HG03521 (cell line): ENCODE measurements around the gene DPPA4.

Experiments used
- ATAC-seq: cut with Tn5 transposase; IDR thresholded peaks from one replicate; pipeline ENCODE4 v1.9.1; 2021; ENCODE audit warnings: mild to moderate bottlenecking, moderate library complexity; ENCODE audit not compliant: unreplicated experiment

Gene DPPA4

DNA sequence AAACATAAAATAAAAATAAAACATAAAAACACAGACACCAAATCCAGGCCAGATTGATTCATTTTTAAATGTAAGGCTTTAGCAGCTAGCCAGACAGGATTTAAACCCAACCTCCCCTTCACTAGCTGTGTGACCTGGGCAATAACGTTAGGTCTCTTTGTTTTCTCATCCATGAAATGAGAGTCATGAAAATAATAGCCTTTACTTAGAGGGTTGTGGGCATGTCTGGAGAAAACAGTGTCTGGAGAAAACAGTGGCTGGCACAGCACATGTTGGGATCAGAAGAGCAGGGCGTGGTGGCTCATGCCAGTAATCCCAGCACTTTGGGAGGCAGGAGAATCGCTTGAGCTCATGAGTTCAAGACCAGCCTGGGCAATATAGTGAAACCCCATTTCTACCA lies 1.9 kb upstream of the DPPA4 start:
- ATAC-seq = no peak

DNA sequence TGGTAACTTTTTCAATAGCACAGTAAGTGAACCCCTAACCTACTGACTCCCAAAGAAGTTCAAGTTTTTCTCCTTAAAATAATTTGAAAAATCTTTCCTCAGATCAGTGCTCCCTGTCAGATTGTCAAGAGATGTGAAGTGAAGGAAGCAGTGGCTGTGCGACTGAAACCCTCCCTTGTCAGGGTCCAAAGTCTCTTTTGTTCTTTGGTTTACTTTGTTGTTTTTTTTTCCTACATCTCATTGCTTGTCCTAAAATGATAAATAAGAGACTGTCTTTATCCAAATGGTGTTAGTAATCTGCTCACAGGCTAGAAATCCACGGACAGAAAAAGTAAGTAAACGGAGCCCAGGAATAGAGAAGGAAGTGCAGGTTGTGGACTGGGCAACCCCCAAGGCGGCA lies 976 bp upstream of the DPPA4 start:
- no peak for ATAC-seq

- no peak for ATAC-seq
Measured at GRCh38 chr3:109336291-109336861, 970 bp downstream of the DPPA4 start.

GRCh38 chr3:109334572-109334971 lies 2.8 kb downstream of the DPPA4 start:
- no peak for ATAC-seq

DNA sequence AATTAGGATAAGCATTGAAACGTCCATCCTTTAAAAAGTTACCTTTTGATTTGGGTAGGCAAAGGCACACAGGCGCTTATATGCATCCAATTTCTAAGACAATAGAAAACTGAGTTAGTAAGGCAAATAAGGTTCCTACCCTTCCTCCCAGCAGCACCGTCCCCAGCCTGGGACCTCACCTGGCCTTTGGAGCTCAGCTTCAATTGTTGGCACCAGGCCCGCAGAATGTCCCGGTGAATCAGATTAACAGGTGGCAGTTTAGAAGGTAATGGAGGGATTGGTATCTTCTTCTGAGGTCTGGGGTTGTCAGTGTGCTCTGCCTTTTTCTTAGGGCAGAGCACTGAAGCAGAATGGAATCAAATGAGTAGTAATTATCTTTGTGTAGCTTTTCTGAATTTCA lies 5.7 kb downstream of the DPPA4 start:
- no peak for ATAC-seq

GRCh38 chr3:109330405-109330804 lies 6.9 kb downstream of the DPPA4 start:
- ATAC-seq = no peak

DNA sequence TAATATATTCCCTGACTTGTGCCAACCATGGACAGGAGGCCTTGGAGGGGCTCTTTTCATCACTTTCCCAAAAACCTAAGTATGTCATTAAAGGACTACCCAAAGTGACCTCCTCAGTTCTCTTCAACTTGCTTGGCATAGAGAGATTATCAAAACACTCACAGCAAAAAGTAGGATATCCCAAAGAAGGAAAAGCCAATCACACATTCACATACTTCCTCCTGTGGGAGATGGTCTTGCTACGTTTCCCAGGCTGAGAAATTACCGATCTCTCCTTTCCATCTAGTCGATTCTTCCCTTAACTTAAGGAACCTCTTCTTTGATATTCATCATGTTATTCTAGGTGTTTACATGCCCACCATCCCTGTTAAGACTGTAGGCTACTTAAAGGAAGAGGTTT lies 9.1 kb downstream of the DPPA4 start:
- ATAC-seq = no peak

DNA sequence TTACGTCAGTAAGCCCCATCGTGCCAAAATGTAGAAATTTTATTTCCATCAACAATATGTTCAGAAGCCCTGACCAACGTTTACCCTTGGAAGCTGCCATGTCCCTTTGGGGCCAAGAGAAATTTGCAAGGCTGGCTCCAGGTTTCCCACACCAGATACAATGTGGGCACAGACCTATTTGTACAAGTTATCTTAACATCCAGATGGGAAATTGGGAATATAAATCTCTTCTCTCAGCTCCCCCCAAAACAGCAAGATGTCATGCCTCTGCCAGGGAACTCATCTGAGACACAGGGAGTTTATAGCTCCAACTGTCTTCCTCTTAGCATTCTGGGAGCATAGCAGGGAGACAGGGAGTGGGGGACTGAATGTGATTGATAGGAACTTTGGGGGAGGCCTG lies 11.7 kb downstream of the DPPA4 start:
- ATAC-seq = no peak

DNA sequence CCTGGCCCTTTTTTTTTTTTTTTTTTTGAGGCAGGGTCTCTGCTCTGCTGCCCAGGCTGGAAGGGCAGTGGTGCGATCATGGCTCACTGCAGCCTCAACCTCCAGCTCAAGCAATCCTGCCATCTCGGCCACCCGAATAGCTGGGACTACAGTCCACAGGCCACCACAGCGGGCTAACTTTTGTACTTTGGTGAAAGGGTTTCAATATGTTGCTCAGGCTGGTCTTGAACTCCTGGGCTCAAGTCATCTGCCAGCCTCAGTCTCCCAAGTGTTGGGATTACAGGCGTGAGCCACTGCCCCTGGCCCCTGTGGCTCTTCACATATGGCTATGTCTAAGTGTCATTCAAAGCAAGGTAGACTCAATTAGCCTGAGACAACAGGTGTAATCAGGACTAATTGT lies 12.2 kb downstream of the DPPA4 start:
- ATAC-seq = no peak

GRCh38 chr3:109316162-109316730 lies 21.1 kb downstream of the DPPA4 start, which contains the start of gene DPPA2:
Gene DPPA2, minus strand, starts transcription at chr3:109316517. Its CDS starts 1,975 bp downstream, at chr3:109314542.
- no peak for ATAC-seq

DNA sequence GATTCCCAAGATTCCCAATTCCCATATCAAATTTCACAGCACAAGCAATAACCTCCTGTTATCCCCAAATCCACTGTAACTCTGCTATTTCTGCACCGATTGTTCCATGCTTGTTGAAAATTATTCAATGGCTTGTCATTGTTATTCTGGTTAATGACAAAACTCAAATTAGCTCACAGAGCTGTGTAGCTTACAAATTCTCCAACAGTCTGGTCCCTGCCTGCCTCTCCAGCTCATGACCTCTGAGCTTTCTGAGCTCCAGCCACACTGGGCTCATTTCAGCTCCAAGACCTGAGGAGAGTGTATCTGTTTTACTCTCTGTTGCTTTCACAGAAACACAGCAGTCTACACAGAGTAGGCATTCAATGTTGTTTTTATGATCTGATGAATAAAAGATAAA lies 24.3 kb downstream of the DPPA4 start:
- ATAC-seq = no peak

GRCh38 chr3:109297496-109297895 lies 39.9 kb downstream of the DPPA4 start:
- no peak for ATAC-seq

GRCh38 chr3:109284071-109284470 lies 53.3 kb downstream of the DPPA4 start:
- ATAC-seq = no peak

GRCh38 chr3:109278546-109278945 lies 58.8 kb downstream of the DPPA4 start:
- no peak for ATAC-seq

GRCh38 chr3:109278141-109278540 lies 59.2 kb downstream of the DPPA4 start:
- ATAC-seq = no peak
